ENCODE results near the gene APP.

- TF ChIP-seq CTCF (IDR thresholded peaks at IDR 0.05; ENCODE audit: low read depth, low read length, poor library complexity, severe bottlenecking) (no peak), EZH2phosphoT487 (IDR thresholded peaks at IDR 0.05; ENCODE audit: borderline replicate concordance, low read length) (no peak)
These were observed 93.0 kb downstream of the APP start for GRCh38 chr21:26077521-26077920.

All from DOHH2 (cell line).